ENCODE results near the gene CXCR5.

CXCR5 gene

GRCh38 chr11:118877487-118878162, 6.1 kb upstream of the CXCR5 start:
- DNase-seq (ENCODE audit: low read depth), result no peak
- no peak overlapping the region for H3K4me3 ChIP-seq (ENCODE audit: low read depth, low read length)
- no peak for TF ChIP-seq CTCF (conservative IDR thresholded peaks at IDR 0.05; ENCODE audit: low read depth, low read length)

GRCh38 chr11:118878163-118878563, 5.5 kb upstream of the CXCR5 start:
- no peak for DNase-seq (ENCODE audit: low read depth)
- H3K4me3 ChIP-seq (ENCODE audit: low read depth, low read length), result no peak overlapping the region
- TF ChIP-seq CTCF (conservative IDR thresholded peaks at IDR 0.05; ENCODE audit: low read depth, low read length), result no peak

- H3K4me3 ChIP-seq (ENCODE audit: low read depth, low read length), result no peak overlapping the region
- TF ChIP-seq CTCF (conservative IDR thresholded peaks at IDR 0.05; ENCODE audit: low read depth, low read length), result no peak
- no peak for DNase-seq (ENCODE audit: low read depth)
Measured at GRCh38 chr11:118881228-118881627, 2.5 kb upstream of the CXCR5 start.

- H3K4me3 ChIP-seq (ENCODE audit: low read depth, low read length), result no peak overlapping the region
- TF ChIP-seq CTCF (conservative IDR thresholded peaks at IDR 0.05; ENCODE audit: low read depth, low read length), result no peak
- DNase-seq (ENCODE audit: low read depth), result no peak
Measured at GRCh38 chr11:118882491-118882890, 1.2 kb upstream of the CXCR5 start.

GRCh38 chr11:118883004-118883367, 706 bp upstream of the CXCR5 start:
- H3K4me3 ChIP-seq (ENCODE audit: low read depth, low read length), result no peak overlapping the region
- DNase-seq (ENCODE audit: low read depth), result no peak
- no peak for TF ChIP-seq CTCF (conservative IDR thresholded peaks at IDR 0.05; ENCODE audit: low read depth, low read length)

- no peak for TF ChIP-seq CTCF (conservative IDR thresholded peaks at IDR 0.05; ENCODE audit: low read depth, low read length)
- no peak overlapping the region for H3K4me3 ChIP-seq (ENCODE audit: low read depth, low read length)
- DNase-seq (ENCODE audit: low read depth), result no peak
Measured at GRCh38 chr11:118884875-118885274, 1.2 kb downstream of the CXCR5 start.

GRCh38 chr11:118885319-118885718, 1.6 kb downstream of the CXCR5 start:
- no peak overlapping the region for H3K4me3 ChIP-seq (ENCODE audit: low read depth, low read length)
- no peak for DNase-seq (ENCODE audit: low read depth)
- no peak for TF ChIP-seq CTCF (conservative IDR thresholded peaks at IDR 0.05; ENCODE audit: low read depth, low read length)
